CD4-positive, alpha-beta T cell treated with Interleukin-4 for 4 hours (primary cell): Measurements from ENCODE around the gene DLX4.

Source experiments
- DNase-seq: peaks from one replicate; pipeline ENCODE4 v3.0.0-alpha.2; 2020

DLX4 gene

DNA sequence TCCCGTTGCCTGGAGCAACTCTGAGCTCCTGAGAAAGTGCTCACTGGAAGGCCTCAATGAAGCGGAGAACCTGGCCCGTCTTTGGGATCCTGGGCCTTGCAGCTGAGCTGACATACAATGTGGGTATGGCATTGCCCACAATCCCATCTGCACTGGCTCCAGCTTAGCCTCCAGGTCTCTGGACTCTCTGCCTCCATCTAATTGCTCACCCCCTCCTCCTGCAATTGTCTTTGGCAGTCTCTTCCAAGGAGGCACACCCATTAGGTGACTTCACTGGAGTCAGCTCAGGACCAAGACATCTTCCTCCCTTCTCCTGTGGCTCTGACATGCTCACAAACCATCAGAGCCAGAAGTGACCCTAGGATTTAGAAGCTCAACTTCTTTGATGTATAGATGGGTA is 1.5 kb downstream of the DLX4 start:
- DNase-seq, result no peak

DNA sequence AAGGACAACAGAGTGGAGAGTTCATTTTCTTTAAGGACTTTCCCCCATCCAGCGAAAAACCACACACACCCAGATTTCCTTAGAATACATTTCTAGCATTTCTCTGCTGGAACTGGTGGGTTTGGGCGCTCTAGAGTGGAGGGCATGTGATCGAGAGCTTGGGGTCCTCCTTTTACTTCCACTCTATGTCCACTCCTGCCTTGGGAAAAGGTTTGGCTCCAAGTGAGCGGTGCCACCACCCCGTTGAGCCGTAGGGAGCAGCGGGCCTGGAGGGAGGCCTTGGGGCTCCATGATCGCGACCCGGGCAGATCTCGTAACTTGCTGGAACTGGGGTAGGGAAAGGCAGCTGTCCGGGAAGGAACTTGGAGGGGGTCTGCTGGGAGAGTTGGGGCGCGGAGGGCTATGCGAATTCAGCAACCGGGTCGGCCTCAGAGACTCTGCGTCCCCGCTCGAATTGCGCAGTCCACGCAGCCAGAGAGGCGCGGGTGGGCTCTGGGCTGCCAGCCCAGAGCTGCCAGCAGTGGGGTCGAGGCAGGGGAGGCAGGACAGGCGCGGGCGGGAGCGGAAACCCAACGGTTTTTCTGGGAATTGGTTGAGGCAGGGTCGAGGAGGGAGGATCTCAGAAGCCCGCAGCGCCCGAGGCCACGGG is 2.3 kb downstream of the DLX4 start:
- DNase-seq, result no peak

DNA sequence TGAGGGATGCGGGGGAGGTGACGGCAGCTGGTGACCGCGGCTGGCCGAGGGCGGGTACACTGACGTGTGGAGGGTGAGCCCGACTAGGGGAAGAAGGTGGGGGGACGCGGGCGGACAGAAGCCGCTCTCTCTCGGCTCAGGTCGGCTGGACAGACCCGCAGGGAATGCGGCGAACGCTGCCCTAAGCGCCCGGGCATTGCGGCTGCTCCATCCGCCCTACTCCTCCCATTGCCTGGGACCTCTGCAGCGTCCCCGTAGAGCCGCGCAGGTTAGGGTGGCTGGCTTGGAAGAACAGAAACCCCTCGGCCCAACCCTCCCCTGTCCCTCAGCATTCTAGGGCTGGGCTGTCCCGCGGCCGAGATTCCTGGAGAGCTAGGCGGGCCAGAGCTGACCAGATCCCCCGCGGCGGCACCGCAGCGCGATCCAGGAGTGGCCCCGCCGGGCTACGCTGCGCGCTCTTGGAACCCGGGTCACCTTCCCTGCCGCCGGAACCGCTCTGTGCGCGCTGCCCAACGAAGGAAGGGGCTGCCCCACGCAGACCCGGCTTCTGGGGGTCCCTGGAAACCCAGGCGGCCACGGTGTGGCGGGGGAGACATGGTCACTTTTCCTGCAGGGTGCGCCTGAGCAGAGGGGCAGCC is 3.0 kb downstream of the DLX4 start:
- no peak for DNase-seq

DNA sequence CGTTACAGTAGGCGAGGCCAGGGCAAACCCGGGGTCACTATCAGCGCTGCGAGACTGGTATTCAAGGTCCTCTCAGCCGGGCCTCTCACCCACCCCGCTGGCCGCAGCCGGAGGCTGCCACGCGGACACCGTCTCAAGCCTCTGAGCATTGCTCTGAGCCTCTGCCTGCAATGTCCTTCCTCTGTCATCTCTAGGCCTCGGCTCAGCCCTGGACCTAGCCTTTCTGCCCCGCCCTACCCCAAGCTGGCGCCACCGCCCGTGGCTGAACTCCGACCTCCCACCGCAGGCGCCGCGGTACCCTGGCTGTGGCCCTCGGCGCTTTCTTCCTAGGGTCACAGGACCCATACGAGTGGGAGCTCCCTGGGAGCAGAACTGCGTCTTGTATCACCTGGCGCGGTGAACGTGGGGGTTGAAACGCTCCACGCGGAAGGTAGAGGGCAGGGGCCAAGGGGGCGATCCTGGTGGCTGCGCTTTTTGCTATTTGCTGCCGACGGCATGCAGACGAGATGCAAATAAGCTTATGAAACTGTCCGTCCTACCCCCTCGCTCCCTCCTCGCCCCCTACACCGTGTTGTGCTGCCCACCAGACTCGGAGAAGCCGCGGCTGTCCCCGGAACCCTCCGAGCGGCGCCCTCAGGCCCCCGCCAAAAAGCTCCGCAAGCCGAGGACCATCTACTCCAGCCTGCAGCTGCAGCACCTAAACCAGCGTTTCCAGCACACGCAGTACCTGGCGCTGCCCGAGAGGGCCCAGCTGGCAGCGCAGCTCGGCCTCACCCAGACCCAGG is 3.7 kb downstream of the DLX4 start:
- DNase-seq, result no peak

DNA sequence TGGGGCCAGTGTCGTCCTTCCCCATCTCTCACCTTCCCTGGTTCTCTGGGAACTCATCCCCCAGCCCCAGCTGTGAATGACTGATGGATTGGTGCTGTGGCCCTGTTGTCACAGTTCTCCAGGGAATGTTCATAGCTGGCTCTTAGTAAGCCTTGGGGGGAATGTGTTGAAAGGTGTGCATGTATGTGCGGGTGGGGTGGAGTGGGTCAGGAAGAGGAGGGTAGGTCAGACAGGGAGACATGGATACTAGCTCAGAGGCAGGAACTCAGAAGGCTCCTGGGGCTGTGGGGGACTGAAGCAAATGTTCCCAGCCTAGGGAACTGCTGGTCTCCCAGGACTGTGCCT is 4.3 kb downstream of the DLX4 start:
- DNase-seq, result no peak

DNA sequence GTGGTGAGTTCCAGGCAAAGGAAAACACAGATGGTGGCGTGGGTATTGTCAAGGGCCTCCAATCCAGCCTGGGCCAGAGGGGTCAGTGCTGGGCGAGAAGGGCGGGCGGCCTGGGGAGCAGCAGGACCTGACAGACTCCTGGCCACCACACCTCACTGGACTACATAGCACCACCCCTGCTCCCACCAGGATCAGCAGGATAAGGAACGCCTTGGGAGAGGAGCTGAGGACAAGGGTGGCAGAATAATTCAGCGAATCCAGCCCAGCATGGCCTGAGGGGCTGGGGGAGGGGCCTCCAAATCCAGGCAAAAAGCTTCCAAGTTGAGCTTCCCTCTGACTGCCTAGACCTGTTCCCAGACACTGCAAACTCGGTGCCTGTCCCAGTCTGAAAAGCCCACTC is 6.5 kb downstream of the DLX4 start:
- no peak for DNase-seq

DNA sequence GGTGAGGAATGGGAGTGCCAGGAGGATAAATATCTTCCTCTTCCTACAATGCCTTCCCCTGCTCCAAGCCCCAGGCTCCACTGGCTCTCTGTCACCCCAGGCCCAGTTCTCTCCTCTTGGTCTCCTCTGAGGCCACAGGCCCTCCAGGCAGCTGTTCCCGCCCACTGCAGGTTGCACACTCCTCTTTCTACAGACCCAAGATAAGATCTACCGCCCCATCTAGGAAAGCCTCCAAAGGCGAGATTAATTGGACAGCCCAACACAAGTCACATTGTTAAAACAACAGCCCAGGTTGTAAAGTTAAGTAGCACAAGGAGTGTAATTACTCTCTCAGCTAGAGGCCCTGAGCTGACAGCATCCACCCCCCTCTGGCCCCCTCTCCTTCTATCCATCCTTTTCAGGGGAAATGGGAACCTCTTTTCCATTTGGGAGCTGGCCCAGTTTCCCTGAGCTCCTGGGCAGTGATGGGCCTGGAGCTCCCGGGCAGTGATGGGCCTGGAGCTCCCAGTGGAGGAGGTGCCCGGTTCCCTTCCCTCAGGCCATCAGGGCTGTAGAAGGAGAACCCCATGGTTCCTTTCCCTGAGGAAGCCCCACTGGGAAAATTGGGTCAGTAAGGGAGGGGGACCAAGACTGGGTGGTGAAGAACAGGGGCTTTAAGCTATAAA is 7.3 kb downstream of the DLX4 start:
- DNase-seq, result no peak

DNA sequence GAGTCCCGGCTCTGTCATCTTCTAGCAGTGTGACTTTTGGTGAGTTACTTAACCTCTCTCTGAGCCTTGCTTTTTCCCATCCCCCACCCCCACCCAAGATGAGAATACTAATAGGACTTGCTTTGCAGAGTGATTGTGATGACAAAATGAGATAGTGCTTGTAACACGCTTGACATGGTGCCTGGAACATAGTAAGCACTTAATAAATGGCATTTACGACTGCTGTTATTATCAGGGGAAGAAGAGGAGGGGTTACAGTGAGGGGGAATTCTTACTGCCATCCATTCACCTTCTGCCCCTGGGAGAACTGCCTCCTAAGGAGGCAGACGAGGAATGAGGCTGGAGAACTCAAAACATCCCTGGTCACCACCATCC is 7.8 kb downstream of the DLX4 start:
- DNase-seq, result no peak

DNA sequence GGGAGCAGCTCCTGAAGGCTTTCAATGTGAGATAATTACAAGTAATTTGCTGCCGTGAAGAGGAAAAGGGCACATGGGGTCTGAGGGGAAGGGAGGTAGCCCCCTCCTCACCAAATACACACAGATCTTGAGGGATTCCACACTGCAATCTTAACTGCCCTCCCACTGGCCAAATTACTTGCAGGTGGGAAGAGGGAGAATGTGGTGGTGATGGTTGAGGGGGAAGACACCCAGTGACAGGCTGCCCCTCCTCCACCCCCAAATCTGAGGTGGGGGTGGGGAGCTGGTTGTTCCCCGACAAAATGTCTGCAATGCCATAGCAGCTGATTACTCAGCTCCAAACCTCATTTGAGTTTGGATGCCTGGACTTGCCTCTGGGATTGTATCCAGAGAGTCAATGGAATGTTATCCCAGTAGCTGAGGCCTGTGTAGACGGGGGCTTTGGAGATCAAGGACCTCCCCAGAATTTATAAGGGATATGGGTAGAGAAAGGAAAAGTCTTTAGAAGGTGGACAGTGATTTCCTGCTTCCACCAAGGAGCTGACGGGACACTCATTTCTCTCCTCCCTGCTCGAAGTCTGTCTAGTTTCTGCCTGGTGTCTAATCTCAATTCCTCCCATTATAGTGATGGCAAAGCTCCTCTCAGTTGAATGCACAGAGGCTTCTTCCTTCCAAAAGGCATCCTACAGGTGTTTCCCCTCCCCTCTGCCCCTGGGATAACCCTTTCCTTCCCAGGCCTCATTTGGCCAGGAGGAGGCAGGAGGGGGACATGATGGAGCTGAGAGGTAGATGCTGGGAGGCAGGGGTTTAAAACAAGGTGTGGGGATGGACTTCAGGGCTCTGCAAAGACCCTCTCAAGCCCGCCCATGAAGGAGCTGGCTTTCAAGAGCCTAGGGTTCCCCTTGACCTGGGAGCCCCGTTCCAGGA is 8.7 kb downstream of the DLX4 start:
- DNase-seq, result no peak

DNA sequence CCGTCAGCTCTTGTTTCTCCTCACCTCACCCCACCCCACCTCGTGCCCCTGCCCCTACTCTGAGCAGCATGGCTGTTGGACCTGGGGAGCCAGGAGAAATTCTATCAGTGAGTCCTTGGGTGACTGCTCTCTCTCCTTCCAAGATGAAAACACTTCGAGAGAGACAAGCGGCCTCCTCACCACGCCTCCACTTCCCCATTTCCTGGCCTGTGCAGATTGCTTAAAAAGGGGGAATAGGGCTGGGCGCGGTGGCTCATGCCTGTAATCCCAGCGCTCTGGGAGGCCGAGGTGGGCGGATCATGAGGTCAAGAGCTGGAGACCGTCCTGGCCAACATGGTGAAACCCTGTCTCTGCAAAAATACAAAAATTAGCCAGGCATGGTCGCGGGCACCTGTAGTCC is 9.5 kb downstream of the DLX4 start:
- DNase-seq, result no peak

DNA sequence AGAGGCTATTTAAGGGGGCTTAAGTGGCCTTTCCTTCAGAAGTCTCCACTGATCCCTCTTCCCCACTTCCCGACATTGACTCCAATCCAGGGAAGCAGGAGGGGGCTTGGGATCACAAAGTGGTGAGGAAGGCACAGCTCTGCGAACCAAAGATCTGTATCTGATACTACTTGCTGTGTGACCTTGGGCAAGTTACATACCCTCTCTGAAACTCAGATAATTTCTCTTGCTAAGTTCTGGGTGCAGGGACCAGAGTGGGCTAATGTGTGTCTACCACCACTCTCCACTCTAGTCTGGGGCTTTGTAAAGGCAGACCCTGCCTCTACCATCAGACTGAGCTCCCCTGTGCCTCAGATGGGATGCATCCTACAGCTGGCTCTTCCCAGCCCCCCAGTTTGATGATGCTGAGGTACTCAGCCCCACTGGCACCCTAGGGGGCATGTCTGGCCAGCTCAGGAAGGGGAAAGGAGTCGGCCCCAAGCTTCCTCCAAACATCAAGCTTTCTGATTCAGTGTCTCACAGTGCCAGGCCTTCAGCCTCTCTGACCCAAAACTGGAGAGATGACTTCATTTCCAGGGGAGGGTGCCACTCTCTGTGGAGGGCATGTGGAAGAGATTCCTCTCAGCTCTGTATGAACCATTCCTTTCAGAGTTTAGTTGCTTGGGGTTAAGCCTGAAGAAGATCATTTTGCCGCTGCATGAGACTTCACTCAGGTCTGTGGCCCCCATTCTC is 10.9 kb downstream of the DLX4 start:
- no peak for DNase-seq

DNA sequence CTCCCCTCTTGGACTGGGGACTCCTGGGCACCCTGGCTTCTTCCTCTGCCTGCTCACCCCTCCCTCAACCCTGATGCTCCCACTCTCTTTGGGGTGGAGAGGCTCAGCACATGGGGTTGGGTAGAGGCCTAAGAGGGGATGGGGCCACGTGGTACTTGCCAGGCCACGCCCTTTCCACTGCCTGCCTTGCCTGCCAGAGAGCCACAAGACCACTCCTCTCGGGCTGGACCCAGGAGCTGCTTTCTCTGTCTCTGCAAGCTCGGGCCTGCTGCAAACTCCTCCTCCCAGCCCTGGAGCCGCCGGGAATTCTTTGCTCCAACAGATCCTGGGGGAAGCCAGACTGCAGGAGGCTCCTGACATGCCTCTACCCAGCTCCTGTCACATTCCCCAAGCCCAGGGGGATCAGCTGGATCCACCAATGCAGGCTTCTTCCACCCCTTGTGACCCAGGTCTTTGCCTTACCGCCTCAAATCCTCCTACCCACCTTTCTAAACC is 11.8 kb downstream of the DLX4 start:
- no peak for DNase-seq

DNA sequence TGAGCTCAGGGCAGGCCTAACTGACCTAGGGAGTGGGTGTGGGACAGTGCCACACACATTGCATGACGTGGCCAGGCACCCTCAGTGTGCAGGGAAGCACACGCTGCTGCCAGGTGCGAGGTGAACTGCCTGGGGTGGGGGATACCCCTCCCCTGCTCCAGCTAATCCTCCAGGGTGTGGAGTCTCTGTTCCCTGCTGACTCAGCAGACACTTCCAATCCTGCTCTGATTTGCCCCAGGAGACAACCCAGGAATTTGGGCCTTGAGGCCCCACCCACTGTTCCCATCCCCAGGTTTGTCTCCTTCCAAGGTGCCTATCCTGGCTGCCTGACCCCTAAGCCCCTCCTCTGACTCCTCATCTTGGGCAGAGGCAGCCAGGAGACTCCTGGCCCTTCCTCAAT is 15.3 kb downstream of the DLX4 start:
- DNase-seq, result no peak

DNA sequence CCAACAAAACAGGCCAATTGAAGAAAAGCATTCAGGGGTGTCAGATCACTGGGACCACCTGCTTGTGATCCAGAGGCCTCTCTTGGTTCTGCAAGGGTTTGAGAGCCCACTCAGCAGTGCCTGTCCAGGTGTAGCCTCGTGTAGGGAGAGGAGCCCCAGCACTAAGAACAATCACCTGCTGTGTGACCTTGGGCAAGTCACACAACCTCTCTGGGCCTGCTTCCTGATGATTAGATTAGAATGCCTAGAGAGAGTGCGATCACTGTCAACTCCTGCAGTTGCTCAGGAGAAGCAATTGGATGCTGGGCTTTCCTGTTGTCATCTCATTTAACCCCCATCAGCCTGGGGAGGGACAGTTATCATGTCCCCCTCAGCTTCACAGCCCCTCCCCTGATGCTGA is 15.8 kb downstream of the DLX4 start:
- no peak for DNase-seq

DNA sequence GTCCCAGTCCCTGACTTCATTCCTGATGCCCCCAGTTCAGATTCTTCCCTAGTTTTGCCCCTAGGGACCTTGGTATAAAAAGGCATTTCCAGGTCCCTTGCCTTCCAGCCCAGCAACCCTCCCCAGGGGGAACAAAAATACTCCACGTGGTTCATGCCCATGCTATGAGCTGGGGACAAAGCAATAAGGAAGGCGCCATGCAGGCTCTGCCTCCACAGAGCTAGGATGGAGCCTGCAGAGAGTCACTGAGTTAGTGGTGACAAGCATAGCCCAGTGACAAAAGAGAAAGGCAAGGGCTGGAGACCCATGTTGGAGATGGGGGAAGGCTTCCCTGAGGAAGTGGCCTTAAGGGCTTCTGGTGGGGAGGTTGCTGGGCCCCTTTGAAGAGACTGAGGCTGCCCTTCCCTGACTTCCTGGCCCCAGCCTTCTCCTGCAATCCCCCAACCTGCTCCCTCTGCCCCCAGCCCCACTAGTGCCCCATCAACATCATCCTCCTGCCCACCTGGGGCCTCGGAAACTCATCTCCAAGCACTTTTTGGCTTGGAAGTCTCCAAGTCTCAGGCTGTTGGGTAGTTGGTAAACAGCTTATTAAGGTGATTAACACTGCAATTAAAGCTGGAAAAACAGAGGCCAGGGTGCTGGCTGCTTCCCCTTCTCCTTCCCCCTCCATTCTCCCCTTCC is 16.5 kb downstream of the DLX4 start:
- no peak for DNase-seq

DNA sequence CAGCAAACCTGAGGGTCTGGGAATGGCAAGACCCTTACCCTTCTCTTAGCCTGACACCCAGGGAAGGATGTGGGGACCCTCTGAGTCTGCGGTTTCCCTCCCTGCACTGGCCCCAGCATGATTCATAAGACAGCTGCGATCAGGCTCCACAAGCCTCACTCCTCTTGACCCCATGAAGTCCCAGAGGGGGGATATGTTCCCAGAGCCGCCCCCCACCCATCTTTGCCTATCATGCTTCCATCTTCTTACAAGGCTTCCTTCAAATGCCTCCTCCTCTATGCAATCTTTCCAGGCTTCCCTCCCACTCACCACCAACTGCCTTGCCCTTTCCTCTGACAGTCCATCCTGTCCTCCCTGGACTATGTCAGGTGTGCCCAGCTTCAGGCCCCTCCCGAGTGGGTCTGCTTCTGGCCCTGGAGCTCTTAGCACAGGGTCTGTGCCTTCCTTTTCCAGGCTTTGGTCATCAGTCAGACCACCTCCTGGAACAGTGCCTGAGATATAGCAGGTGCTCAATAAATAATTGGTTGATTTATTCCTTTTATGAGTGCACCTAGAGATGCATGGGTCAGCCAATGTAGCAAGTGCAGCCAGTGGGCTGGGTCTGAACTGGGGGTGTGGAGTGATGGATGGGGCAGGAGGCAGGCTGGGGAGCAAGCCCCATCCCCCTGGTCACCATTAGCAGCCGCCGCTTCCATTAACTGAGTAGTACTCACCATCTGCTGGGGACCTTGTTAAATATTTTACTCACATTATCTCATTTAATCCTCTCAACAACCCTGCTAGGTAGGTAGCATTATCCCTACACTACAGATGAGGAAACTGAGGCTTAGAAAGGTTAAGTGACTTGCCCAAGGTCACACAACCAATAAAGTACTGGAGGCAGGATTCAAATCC is 17.7 kb downstream of the DLX4 start:
- no peak for DNase-seq

DNA sequence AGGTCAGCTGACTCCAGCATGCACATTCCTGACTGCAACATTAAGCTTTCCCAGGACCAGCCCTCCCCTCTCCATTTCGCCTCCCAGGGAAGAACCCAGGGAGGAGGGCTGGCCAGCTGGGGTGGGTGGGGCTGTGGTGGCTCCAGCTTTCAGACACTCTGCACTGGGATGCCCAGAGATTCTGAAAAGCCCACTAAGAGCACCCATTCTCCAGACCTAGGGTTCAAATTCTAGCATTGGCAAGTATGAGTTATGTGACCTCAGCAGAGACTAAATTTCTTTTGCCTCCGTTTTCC is 18.2 kb downstream of the DLX4 start:
- no peak for DNase-seq

DNA sequence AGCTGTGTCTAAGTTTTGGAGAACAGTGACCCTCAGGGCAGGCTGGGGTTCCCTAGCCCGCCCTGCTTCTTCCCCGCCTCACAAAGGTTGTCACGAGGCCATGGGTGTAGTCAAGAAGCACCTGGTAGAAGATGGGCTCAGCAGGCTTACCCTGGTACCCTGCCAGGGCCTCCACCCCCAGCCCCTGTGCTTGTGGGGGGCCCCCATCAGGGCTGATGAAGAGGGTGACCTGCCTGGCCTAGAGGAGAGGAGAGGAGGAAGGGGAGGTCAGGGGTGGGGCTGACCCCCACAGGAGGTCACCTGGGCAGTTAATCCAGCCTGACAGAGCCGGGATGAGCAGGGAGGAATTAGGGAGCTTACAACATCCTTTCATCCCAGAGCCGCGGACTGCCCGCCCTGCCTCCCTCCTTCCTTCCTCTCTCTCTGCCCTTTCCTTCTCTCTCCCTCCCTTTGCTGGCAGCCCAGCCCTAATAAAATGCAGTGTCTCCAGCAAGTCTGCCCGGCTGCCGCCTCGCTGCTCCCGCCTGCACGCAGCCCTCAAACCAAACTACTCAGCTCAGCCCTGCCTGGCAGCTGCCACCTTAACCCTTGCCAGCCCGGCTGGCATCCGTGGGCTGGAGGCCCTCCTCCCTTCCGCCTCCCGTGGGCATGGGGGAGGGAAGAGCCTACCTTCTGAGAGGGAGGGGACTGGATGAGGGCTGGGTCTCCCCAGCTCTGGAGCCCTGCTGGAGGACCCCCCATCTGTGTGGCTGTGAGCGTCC is 18.9 kb downstream of the DLX4 start:
- no peak for DNase-seq

DNA sequence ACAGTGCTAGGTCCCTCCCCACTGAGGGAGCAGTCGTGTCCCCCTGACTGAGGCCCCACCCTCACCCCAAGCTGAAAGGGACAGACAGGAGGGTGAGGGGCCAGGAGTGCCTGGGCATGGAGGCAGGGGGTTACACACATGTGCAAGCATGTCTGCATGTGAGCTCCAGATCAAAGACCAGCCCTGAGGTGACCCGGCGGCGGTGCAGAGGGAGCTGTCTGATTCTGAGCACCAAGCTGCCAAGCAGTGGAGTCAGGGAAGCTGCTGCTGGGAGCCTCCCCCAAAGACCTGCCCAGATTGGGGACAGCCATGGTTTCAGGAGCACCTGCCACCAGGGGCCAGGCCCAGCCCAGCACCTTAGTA is 20.5 kb downstream of the DLX4 start:
- no peak for DNase-seq

DNA sequence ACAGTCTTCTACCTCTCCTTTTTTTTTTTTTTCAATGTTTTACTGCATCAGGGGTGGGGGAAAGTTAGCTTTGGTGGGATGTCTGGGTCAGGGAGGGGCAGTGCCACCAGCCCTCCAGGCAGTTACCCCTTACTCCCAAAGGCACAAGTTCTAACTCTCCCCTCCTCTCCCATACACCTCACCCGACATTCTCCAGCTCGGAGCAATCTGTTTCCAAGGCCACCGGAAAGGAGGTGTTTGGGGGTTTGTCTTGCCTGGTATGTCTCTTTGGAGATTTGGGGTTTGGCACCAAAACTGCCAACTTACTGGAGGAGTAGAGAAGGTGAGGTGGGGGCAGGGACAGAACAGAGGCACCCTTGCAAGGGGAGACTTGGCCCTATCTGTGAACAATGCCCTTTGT is 21.3 kb downstream of the DLX4 start:
- no peak for DNase-seq
